ENCODE results near the gene KCNJ6.

Gene KCNJ6

DNA sequence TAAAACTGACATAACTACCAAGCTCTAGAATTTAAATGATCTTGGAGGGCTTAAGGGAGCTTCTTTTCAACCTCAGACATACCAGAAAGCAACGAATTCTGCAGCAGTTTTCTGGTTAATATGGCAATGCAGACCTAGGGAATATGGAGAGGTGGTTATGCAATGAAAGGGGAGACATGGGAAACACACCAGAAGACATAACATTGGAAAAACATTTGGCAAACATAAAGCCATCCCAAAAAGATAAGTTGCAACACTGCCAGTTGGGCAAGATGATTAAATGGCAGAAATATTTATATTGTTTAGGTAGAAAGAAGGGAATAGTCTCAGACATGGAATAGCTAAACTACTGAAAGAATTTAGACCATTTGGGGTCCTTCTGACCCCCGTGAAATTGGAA is 104.5 kb downstream of the KCNJ6 start:
- no peak for DNase-seq (ENCODE audit: low read depth)
- no peak overlapping the region for H3K4me3 ChIP-seq (ENCODE audit: low read length)
- TF ChIP-seq, protein P1, sequence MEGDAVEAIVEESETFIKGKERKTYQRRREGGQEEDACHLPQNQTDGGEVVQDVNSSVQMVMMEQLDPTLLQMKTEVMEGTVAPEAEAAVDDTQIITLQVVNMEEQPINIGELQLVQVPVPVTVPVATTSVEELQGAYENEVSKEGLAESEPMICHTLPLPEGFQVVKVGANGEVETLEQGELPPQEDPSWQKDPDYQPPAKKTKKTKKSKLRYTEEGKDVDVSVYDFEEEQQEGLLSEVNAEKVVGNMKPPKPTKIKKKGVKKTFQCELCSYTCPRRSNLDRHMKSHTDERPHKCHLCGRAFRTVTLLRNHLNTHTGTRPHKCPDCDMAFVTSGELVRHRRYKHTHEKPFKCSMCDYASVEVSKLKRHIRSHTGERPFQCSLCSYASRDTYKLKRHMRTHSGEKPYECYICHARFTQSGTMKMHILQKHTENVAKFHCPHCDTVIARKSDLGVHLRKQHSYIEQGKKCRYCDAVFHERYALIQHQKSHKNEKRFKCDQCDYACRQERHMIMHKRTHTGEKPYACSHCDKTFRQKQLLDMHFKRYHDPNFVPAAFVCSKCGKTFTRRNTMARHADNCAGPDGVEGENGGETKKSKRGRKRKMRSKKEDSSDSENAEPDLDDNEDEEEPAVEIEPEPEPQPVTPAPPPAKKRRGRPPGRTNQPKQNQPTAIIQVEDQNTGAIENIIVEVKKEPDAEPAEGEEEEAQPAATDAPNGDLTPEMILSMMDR (IDR thresholded peaks at IDR 0.05; ENCODE audit: insufficient read depth, low read depth, low read length, missing control alignments) = no peak

DNA sequence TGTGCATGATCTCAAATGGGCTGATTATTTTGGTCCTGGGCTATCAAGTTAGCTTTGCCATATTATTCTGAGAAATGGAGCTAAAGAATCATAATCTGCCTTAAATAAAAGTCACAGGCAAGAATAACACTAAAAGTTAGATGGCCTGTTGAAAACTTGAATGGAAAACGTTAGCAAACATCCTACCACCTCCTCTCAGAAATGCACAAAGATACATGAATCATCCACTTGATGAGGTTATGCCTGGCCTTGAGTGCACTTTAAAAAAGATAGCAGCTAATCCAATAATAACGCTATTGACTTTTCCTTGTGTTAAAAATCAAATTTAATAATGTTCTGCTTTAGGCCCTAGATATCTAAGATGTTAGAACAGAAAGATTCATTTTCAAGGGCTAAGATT is 108.0 kb downstream of the KCNJ6 start:
- TF ChIP-seq, protein P1 (IDR thresholded peaks at IDR 0.05; ENCODE audit: insufficient read depth, low read depth, low read length, missing control alignments) = no peak
- DNase-seq (ENCODE audit: low read depth) = no peak
- H3K4me3 ChIP-seq (ENCODE audit: low read length) = no peak overlapping the region

DNA sequence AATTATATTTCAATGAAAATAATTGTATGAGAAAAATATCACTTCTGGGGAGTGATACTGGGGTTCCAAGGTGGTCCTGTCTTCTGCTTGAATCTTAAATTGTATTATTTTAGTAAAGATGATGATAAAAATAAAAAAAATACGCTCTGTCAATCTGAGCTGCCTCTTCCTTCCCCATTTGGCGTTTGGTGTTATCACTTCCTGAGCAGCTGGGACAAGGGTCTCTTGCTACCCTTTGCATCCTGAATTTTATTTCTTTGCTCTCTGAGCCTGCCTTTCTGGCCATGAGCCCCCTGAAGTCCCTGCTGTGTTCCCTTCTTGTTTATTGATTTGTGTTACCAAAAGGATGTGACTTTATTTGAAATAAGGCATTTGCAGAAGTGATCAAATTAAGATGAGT is 111.0 kb downstream of the KCNJ6 start:
- H3K4me3 ChIP-seq (ENCODE audit: low read length) = no peak overlapping the region
- DNase-seq (ENCODE audit: low read depth) = no peak
- TF ChIP-seq, protein P1 (IDR thresholded peaks at IDR 0.05; ENCODE audit: insufficient read depth, low read depth, low read length, missing control alignments) = no peak

DNA sequence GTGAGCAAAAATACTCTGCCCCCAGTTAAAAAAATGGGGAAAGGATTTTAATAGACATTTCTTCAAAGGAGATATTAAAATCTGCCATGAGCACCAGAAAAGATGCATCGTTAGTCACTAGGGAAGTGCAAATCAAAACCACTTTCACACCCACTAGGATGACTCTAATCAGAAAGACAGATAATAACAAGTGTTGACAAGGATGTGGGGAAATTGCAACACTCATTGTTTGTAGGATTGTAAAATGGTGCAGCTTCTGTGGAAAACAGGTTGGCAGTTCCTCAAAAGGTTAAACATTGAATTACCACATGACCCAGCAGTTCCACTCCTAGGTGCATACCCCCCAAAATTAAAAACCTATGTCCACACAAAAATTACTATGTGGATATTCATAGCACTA is 112.3 kb downstream of the KCNJ6 start:
- no peak for DNase-seq (ENCODE audit: low read depth)
- TF ChIP-seq, protein P1 (IDR thresholded peaks at IDR 0.05; ENCODE audit: insufficient read depth, low read depth, low read length, missing control alignments) = no peak
- H3K4me3 ChIP-seq (ENCODE audit: low read length) = no peak overlapping the region

DNA sequence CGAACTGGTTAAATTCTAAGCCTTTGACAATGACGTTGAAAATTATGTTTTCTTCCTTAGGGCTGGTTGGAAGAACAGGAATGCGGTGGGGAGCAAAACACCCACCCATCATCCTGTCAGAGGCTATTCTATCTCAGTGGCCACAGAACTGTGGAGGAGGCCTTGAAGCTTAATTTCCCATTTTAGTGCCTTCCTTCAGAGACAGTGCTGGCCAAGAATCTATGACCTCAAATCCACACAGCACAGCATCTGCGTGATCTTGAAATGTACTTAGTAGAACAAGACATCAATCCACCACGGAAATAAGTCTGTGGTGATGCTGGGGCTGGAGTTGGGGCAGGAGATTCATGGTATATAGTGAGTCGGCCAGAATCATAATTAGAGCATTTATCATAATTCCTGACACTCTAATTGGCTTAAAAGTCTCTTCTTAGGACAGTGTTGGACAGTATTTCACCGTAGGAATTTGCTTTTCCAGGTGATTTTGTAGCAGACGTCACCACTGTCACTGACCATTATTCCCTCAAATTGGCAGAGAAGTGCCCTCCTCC is 113.1 kb downstream of the KCNJ6 start:
- no peak overlapping the region for H3K4me3 ChIP-seq (ENCODE audit: low read length)
- no peak for DNase-seq (ENCODE audit: low read depth)
- TF ChIP-seq, protein P1 (IDR thresholded peaks at IDR 0.05; ENCODE audit: insufficient read depth, low read depth, low read length, missing control alignments) = no peak

DNA sequence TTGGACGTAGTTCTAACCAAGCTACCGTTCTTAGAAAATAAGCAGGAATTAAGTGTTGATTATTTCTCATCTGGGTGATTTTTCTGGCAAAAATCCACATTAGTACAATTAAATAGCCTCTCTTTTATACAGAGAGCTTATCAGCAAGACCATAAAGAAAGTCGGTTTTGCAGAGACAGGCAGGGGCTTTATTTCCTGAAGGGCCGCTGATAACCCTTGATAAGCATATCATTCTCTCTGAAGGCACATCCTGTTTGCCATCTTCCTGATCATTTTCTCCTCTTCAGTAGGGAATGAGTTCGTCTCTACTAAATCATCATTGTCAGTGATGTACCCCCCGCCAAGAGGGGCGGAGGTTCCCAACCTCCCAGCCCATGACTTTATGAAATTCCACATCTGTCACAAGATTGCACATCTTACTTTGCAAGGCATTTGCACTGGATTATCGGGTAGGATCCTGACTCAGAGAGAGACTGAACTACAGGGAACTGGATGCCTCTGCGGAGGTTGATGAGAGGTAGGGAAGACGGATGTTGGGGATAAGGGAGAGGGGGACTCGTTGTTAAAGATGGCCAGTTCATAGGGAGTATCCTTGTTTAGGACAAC is 115.7 kb downstream of the KCNJ6 start:
- DNase-seq (ENCODE audit: low read depth) = no peak
- TF ChIP-seq, protein P1 (IDR thresholded peaks at IDR 0.05; ENCODE audit: insufficient read depth, low read depth, low read length, missing control alignments) = no peak
- H3K4me3 ChIP-seq (ENCODE audit: low read length) = no peak overlapping the region

DNA sequence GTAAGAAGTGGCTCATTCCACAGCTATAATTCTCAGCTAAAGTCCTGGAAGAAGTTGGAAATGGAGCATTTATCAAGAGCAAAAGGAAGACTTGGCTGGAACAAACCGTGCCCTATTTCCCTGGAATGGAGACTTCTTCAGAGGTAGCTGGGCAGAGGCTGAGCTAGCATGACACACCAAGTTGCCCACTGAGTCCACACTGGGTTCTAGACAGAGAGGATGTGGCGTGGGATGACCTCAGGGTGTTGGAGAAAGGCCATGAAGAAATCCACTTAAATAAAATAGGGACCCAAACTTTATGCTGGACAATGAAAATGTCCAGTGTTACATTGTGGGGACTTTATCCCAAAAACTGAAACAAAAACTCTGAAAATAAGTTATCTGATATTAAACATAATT is 116.2 kb downstream of the KCNJ6 start:
- TF ChIP-seq, protein P1 (IDR thresholded peaks at IDR 0.05; ENCODE audit: insufficient read depth, low read depth, low read length, missing control alignments) = no peak
- H3K4me3 ChIP-seq (ENCODE audit: low read length) = no peak overlapping the region
- no peak for DNase-seq (ENCODE audit: low read depth)

Data from epithelial cell of esophagus (primary cell).